HCT116 (cell line): ENCODE data around the gene NACAD. TPM values are rescaled to one million over a fixed set of nuclear protein-coding genes. Genes with fewer than 3 reads are reported as not detected.

Source experiments
- ATAC-seq: fragments of 200-7000 bp; cut with Tn5 transposase; 2 replicates; pipeline ENCODE4 v1.9.1; 2020; ENCODE audit warnings: mild to moderate bottlenecking, moderate library complexity
- BruUV-seq: library from RNA; stranded (reverse); fragments of 400-500 nt; replicated peaks from 2 replicates; lab custom pipeline; 2021; lab: Mats Ljungman, UMichigan
- CTCF ChIA-PET: fragments of 300-600 bp; sonication (Branson Sonifier 250); formaldehyde crosslinking; loops from one replicate; lab custom pipeline; 2021; ENCODE audit warnings: antibody characterized with exemption; lab: Charles Lee
- POLR2A ChIA-PET: fragments of 300-600, 350-600 bp; sonication (Branson Sonifier 250); formaldehyde crosslinking; loops from one replicate; lab custom pipeline; 2021; ENCODE audit warnings: antibody characterized with exemption; lab: Charles Lee
- RAD21 ChIA-PET, 2 experiments: fragments of 300-600 bp; sonication (Branson Sonifier 250); formaldehyde crosslinking; loops; one replicate each; lab custom pipeline; 2023; ENCODE audit warnings: low total read pairs in 2 of 2; ENCODE audit not compliant: uncharacterized antibody in 2 of 2, unreplicated experiment in 2 of 2, low non-redundant PET in 1 of 2; lab: Charles Lee
- DNase-seq: peaks from one replicate; pipeline ENCODE4 v3.0.0-alpha.2; 2010; ENCODE audit warnings: low read depth, low spot score
- H2AFZ ChIP-seq: fragments of 200-600 bp; shearing (Covaris generic), sonication (generic); 2 replicates; pipeline ENCODE4 v1.6.1; 2017; ENCODE audit warnings: low read depth, mixed run types, mixed read lengths, antibody characterized with exemption, low read length; ENCODE audit not compliant: poor library complexity, severe bottlenecking
- H3K27ac ChIP-seq: 2 replicates; pipeline ENCODE4 v1.5.1; 2012; ENCODE audit warnings: low read depth, low read length
- H3K27me3 ChIP-seq: fragments of 200-600 bp; sonication (generic); 2 replicates; pipeline ENCODE4 v1.6.1; 2016; ENCODE audit warnings: mixed run types, low read length, mixed read lengths; ENCODE audit not compliant: insufficient read depth
- H3K36me3 ChIP-seq, 2 experiments: fragments of 200-500 bp in 1 of 2; fragments of 200-600 bp in 1 of 2; sonication (Bioruptor generic) in 1 of 2; sonication (generic) in 1 of 2; 2 replicates each; pipeline versions ENCODE4 v1.5.1 to v1.6.1; 2014 to 2016; ENCODE audit warnings: low read length in 2 of 2, inconsistent platforms in 1 of 2, mixed read lengths in 1 of 2, mixed run types in 1 of 2; ENCODE audit not compliant: insufficient read depth in 2 of 2, control insufficient read depth in 1 of 2
- H3K4me1 ChIP-seq, 2 experiments: fragments of 200-600 bp in 1 of 2; sonication (generic) in 1 of 2; 2 replicates each; pipeline versions ENCODE4 v1.5.1 to v1.6.1; 2012 to 2017; ENCODE audit warnings: low read length in 2 of 2, inconsistent platforms in 1 of 2, mild to moderate bottlenecking in 1 of 2, mixed read lengths in 1 of 2, mixed run types in 1 of 2, moderate library complexity in 1 of 2; ENCODE audit not compliant: insufficient read depth in 2 of 2, control insufficient read depth in 1 of 2
- H3K4me2 ChIP-seq: fragments of 200-600 bp; sonication (generic); 2 replicates; pipeline ENCODE4 v1.6.1; 2017; ENCODE audit warnings: mixed run types, low read length, mixed read lengths
- H3K4me3 ChIP-seq, 2 experiments: fragments of 200-600 bp in 1 of 2; sonication (generic) in 1 of 2; replicated peaks in 1 of 2; 2 replicates each; pipeline ENCODE4 v1.5.1; 2011 to 2016; ENCODE audit warnings: low read length in 2 of 2, control low read depth in 1 of 2, low read depth in 1 of 2, mild to moderate bottlenecking in 1 of 2, mixed read lengths in 1 of 2, mixed run types in 1 of 2
- H3K79me2 ChIP-seq: fragments of 200-600 bp; sonication (generic); 2 replicates; pipeline ENCODE4 v1.6.1; 2017; ENCODE audit warnings: mild to moderate bottlenecking, mixed run types, low read length, moderate library complexity, mixed read lengths; ENCODE audit not compliant: insufficient read depth
- H3K9ac ChIP-seq: fragments of 200-600 bp; sonication (generic); 2 replicates; pipeline ENCODE4 v1.6.1; 2016; ENCODE audit warnings: low read length, mixed read lengths
- H3K9me2 ChIP-seq: fragments of 200-600 bp; sonication (generic), shearing (Covaris generic); 2 replicates; pipeline ENCODE4 v1.6.1; 2017; ENCODE audit warnings: mixed run types, mild to moderate bottlenecking, moderate library complexity; ENCODE audit not compliant: insufficient read depth
- H3K9me3 ChIP-seq, 2 experiments: fragments of 200-500 bp in 1 of 2; fragments of 200-600 bp in 1 of 2; sonication (Bioruptor generic) in 1 of 2; sonication (generic) in 1 of 2; 2 replicates each; pipeline ENCODE4 v1.6.1; 2014 to 2017; ENCODE audit warnings: low read length in 2 of 2, mixed read lengths in 2 of 2, inconsistent platforms in 1 of 2, low read depth in 1 of 2, mild to moderate bottlenecking in 1 of 2, mixed run types in 1 of 2, moderate library complexity in 1 of 2; ENCODE audit not compliant: control insufficient read depth in 1 of 2, insufficient read depth in 1 of 2
- H4K20me1 ChIP-seq: fragments of 200-600 bp; sonication (generic), shearing (Covaris generic); 2 replicates; pipeline ENCODE4 v1.6.1; 2017; ENCODE audit warnings: mixed run types, mild to moderate bottlenecking, moderate library complexity; ENCODE audit not compliant: insufficient read depth
- CBX3 ChIP-seq: IDR thresholded peaks from 2 replicates; pipeline ENCODE4 v1.6.1; 2012; ENCODE audit warnings: low read depth
- ELF1 ChIP-seq: IDR thresholded peaks from 2 replicates; pipeline ENCODE4 v1.6.1; 2012; ENCODE audit warnings: low read depth, borderline replicate concordance
- JUND ChIP-seq: IDR thresholded peaks from 2 replicates; pipeline ENCODE4 v1.6.1; 2012
- POLR2A ChIP-seq: IDR thresholded peaks from 2 replicates; pipeline ENCODE4 v1.7.0; 2011; ENCODE audit warnings: borderline replicate concordance; ENCODE audit not compliant: insufficient read depth, insufficient read length; ENCODE audit errors: extremely low read depth
- RAD21 ChIP-seq: IDR thresholded peaks from 2 replicates; pipeline ENCODE4 v1.6.1; 2012; ENCODE audit warnings: low read depth, mild to moderate bottlenecking
- SP1 ChIP-seq: IDR thresholded peaks from 2 replicates; pipeline ENCODE4 v1.6.1; 2012; ENCODE audit warnings: low read depth
- TCF7L2 ChIP-seq: IDR thresholded peaks from 2 replicates; pipeline ENCODE4 v1.7.0; 2011; ENCODE audit warnings: borderline replicate concordance, inconsistent platforms; ENCODE audit not compliant: insufficient read depth, insufficient read length; ENCODE audit errors: extremely low read depth
- YY1 ChIP-seq: IDR thresholded peaks from 2 replicates; pipeline ENCODE4 v1.6.1; 2011; ENCODE audit warnings: low read length, low read depth, moderate library complexity, mild to moderate bottlenecking; ENCODE audit not compliant: insufficient replicate concordance; ENCODE audit errors: extremely low read depth
- ZBTB33 ChIP-seq: IDR thresholded peaks from 2 replicates; pipeline ENCODE4 v1.6.1; 2011; ENCODE audit warnings: mild to moderate bottlenecking, low read length, moderate library complexity; ENCODE audit not compliant: insufficient replicate concordance; ENCODE audit errors: extremely low read depth
- ZFX ChIP-seq: fragments of 450-650 bp; IDR thresholded peaks from 2 replicates; pipeline ENCODE4 v1.6.1; 2017
- ZNF274 ChIP-seq: fragments of 200-500 bp; sonication (Bioruptor generic); IDR thresholded peaks from 2 replicates; pipeline ENCODE4 v1.6.1; 2014; ENCODE audit warnings: mild to moderate bottlenecking, low read depth, low read length, inconsistent platforms
- intact Hi-C: fragments of 100-400 bp; cut with micrococcal nuclease; formaldehyde crosslinking; loops from 2 replicates; pipeline ENCODE4 v1.10.0; 2022
- total RNA-seq: library from RNA; stranded (reverse); gene quantifications from one replicate; pipeline ENCODE4 v1.2.1, GENCODE V29; 2021; ENCODE audit not compliant: unreplicated experiment
- TF ChIP-seq, protein P1 (sequence below): IDR thresholded peaks from 2 replicates; pipeline ENCODE4 v1.6.1; 2012

NACAD gene
- total RNA-seq, 1 experiment from 2014 or later: 0.05 TPM

DNA sequence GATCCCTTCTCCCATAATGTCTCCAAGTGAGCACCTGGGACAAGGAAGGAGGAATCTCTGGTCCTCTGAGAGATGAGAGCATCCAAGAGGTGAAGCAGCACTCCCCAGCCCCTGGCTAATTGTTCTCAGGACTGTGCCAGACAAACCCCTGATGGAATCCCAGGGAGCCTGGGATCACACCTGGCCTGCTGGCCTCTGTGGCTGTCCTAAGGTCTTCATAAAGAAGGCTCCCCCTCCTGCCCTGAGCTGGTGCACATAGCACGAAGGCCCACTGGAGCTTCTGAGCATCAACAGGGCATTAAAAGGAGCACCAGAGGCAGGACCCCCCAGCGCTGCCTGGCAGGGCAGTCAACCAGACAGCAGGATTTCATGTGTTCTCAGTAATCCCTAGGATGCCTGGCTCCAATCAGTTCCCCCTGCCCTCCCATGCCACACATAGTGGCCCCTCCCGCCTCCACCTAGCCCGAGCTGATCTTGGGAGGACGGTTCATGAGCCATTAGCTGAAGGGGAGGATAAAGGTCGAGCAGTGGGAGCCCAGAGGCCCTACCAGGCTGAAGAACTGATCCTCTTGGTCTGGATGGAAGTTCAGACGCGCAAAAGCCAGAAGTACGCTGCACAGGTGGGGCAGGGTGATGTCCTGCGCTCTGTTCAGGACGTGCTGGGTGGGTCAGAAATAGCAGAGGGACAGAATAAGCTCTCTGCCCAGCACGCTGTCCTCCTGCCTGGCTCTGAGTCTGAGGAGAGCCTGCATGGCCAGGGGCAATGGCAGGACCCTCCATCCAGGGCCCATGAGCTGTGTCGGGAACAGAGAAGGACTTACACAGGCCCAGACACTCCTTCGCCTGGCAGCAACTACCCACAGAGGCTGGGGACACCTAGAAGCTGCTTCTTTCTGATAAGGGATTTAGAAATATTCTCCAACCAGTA lies 14.3 kb upstream of the NACAD start:
- no peaks in the 10 kb centered on the region for H3K9me2 ChIP-seq
- H2AFZ ChIP-seq: no peak overlapping the region
- no peak overlapping the region for H3K4me3 ChIP-seq
- no peaks in the 10 kb centered on the region for H3K4me1 ChIP-seq
- H3K27ac ChIP-seq: no peak overlapping the region
- ATAC-seq: no peak
- no peak overlapping the region for H3K4me2 ChIP-seq
- no peaks in the 10 kb centered on the region for H3K27me3 ChIP-seq
- ChIA-PET POLR2A (no interaction called here), RAD21 (no interaction called here), CTCF (no interaction called here)
- no TSS peak for BruUV-seq
- peaks cover 7% of the 10 kb centered on the region; the same call in 1 of the 2 replicates for H4K20me1 ChIP-seq
- no peak for DNase-seq
- TF ChIP-seq POLR2A (no peak), SP1 (no peak), ZBTB33 (no peak), RAD21 (no peak), JUND (no peak), ZNF274 (no peak), ELF1 (no peak), ZFX (no peak), YY1 (no peak), CBX3 (no peak), TCF7L2 (no peak)
- TF ChIP-seq, protein P1, sequence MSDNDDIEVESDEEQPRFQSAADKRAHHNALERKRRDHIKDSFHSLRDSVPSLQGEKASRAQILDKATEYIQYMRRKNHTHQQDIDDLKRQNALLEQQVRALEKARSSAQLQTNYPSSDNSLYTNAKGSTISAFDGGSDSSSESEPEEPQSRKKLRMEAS: no peak
- intact Hi-C loops: no loop called here
- H3K79me2 ChIP-seq: peaks cover 54% of the 10 kb centered on the region
- peaks cover 69 to 81% of the 10 kb centered on the region in 2 experiments for H3K36me3 ChIP-seq
- H3K9me3 ChIP-seq: no peaks in the 10 kb centered on the region
- H3K9ac ChIP-seq: no peak overlapping the region
